ENCODE data around the gene CLCN7. TPM values are rescaled to one million over a fixed set of nuclear protein-coding genes. Genes with fewer than 3 reads are reported as not detected.

Gene CLCN7
- total RNA-seq, 1 experiment from 2014 or later: 8.9 TPM

DNA sequence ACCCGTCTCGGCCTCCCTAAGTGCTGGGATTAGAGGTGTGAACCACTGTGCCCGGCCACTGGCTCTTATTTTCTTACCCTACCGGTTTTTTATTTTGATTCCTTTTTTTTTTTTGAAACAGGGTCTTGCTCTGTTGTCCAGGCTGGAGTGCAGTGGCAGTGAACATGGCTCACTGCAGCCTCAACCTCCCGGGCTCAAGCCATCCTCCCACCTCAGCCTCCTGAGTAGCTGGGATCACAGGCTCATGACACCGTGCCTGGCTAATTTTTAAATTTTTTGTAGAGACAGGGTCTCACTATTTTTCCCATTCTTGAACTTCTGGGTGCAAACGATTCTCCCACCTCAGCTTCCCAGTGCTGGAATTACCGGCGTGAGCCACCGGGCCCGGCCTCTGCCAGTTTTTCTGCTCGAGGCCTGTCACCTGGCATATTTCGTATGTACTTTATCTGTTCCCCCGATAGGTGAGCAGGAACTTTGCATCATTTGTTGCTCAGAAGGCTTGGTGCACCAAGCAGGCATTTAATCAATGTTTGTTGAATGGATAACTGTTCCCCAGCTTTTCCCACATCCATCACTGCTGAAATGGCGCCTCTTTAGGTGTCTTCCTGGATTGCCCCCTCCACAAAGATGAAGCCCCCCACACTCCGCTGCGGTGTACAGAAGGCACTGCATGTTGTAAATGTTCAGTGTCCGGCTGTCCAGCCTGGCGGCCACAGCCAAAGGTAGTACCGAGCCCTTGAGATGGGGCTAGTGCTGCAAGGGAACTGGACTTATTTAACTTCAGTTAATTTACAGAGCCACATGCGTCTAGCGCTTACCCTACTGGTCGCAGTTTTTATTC lies 17.5 kb upstream of the CLCN7 start:
- peak overlapping the region; percentile 95 for H2AFZ ChIP-seq (ENCODE audit: low read length)
- no peak for DNase-seq
- peaks cover 19% of the 10 kb centered on the region for H3K4me1 ChIP-seq (ENCODE audit: low read length)
- peaks cover 19% of the 10 kb centered on the region for H3K79me2 ChIP-seq (ENCODE audit: low read length)
- H3K4me2 ChIP-seq (ENCODE audit: low read depth, low read length, poor library complexity, severe bottlenecking): peak overlapping the region; percentile 92
- no peaks in the 10 kb centered on the region for H3K36me3 ChIP-seq (ENCODE audit: insufficient read depth, low read length)
- H3K27me3 ChIP-seq (ENCODE audit: low read length): no peaks in the 10 kb centered on the region
- H3K9me3 ChIP-seq (ENCODE audit: low read length): no peaks in the 10 kb centered on the region
- H3K4me3 ChIP-seq (ENCODE audit: low read length): peak overlapping the region; percentile 93
- H3K9ac ChIP-seq (ENCODE audit: low read length): peak overlapping the region; percentile 92
- no peaks in the 10 kb centered on the region for H4K20me1 ChIP-seq (ENCODE audit: insufficient read depth, low read depth, low read length)
- H3K27ac ChIP-seq (ENCODE audit: low read length): no peak overlapping the region
- H3K9me2 ChIP-seq (replicated peaks; ENCODE audit: insufficient read depth, low read length): no peaks in the 10 kb centered on the region

- no peak for DNase-seq
- H3K4me2 ChIP-seq (ENCODE audit: low read depth, low read length, poor library complexity, severe bottlenecking): no peak overlapping the region
- no peaks in the 10 kb centered on the region for H4K20me1 ChIP-seq (ENCODE audit: insufficient read depth, low read depth, low read length)
- H3K36me3 ChIP-seq (ENCODE audit: insufficient read depth, low read length): no peaks in the 10 kb centered on the region
- H3K27ac ChIP-seq (ENCODE audit: low read length): no peak overlapping the region
- no peak overlapping the region for H2AFZ ChIP-seq (ENCODE audit: low read length)
- peaks cover 19% of the 10 kb centered on the region for H3K4me1 ChIP-seq (ENCODE audit: low read length)
- no peaks in the 10 kb centered on the region for H3K9me3 ChIP-seq (ENCODE audit: low read length)
- no peaks in the 10 kb centered on the region for H3K27me3 ChIP-seq (ENCODE audit: low read length)
- no peaks in the 10 kb centered on the region for H3K9me2 ChIP-seq (replicated peaks; ENCODE audit: insufficient read depth, low read length)
- no peak overlapping the region for H3K4me3 ChIP-seq (ENCODE audit: low read length)
- no peak overlapping the region for H3K9ac ChIP-seq (ENCODE audit: low read length)
- H3K79me2 ChIP-seq (ENCODE audit: low read length): peaks cover 19% of the 10 kb centered on the region
Measured at GRCh38 chr16:1491327-1491726, 16.5 kb upstream of the CLCN7 start.

DNA sequence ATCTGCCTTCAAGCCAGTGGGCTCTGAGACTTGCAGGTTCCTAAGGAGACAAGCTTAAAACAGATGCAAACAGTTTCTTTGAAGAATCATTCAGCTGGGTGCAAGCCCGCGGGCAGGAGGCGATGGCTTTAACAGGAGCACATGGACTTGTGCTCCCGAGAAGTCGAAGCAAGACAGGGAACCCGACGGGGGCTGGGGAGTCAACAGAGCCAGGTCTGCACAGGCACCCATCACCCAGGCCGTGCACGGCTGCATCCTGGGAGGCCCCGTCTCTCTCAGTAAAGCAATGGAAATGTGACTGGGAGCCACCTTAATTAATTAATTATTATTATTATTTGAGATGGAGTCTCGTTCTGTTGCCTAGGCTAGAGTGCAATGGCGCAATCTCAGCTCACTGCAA lies 14.2 kb upstream of the CLCN7 start:
- Histone ChIP-seq H3K27ac (ENCODE audit: low read length) (no peak overlapping the region), H3K36me3 (ENCODE audit: insufficient read depth, low read length) (no peaks in the 10 kb centered on the region), H3K4me3 (ENCODE audit: low read length) (no peak overlapping the region), H3K9me2 (replicated peaks; ENCODE audit: insufficient read depth, low read length) (no peaks in the 10 kb centered on the region), H4K20me1 (ENCODE audit: insufficient read depth, low read depth, low read length) (no peaks in the 10 kb centered on the region), H3K9me3 (ENCODE audit: low read length) (no peaks in the 10 kb centered on the region), H2AFZ (ENCODE audit: low read length) (no peak overlapping the region), H3K4me1 (ENCODE audit: low read length) (peaks cover 10% of the 10 kb centered on the region), H3K79me2 (ENCODE audit: low read length) (peaks cover 7% of the 10 kb centered on the region), H3K9ac (ENCODE audit: low read length) (no peak overlapping the region), H3K27me3 (ENCODE audit: low read length) (no peaks in the 10 kb centered on the region), H3K4me2 (ENCODE audit: low read depth, low read length, poor library complexity, severe bottlenecking) (no peak overlapping the region)
- no peak for DNase-seq

DNA sequence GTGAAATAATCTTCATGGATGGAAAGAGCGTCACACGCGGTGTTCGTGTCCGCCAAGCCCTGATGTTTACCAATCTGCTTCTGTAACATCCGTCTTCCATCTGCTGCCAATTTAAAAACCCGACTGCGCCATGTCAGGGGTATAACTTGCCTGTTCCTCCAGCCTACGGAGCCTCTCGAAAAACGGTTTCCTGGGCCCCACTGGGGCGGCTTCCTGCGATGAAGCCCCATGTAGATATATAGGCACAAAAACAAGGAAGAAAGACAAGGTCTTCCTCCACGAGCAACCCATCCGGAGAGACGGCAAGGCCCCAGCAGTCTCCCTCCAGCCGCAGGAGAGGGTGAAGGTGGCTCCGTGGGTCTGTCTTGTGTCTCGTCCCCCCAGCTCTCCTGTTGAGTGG lies 13.8 kb upstream of the CLCN7 start, which contains the start of gene PTX4:
PTX4 (minus strand) TSS at position 326 of the 400 bp plus-strand sequence; CDS start at position 291, 35 bp downstream.
- DNase-seq: no peak
- H3K27ac ChIP-seq (ENCODE audit: low read length): no peak within 1 kb of the TSS
- H3K9ac ChIP-seq (ENCODE audit: low read length): no peak within 1 kb of the TSS
- H3K9me3 ChIP-seq (ENCODE audit: low read length): no peaks in the 10 kb centered on the region
- H3K4me2 ChIP-seq (ENCODE audit: low read depth, low read length, poor library complexity, severe bottlenecking): no peak within 1 kb of the TSS
- no peaks in the 10 kb centered on the region for H3K36me3 ChIP-seq (ENCODE audit: insufficient read depth, low read length)
- H3K4me3 ChIP-seq (ENCODE audit: low read length): no peak within 1 kb of the TSS
- no peaks in the 10 kb centered on the region for H3K9me2 ChIP-seq (replicated peaks; ENCODE audit: insufficient read depth, low read length)
- no peaks in the 10 kb centered on the region for H3K27me3 ChIP-seq (ENCODE audit: low read length)
- H3K4me1 ChIP-seq (ENCODE audit: low read length): peaks cover 9% of the 10 kb centered on the region
- H4K20me1 ChIP-seq (ENCODE audit: insufficient read depth, low read depth, low read length): no peaks in the 10 kb centered on the region
- no peak within 1 kb of the TSS for H2AFZ ChIP-seq (ENCODE audit: low read length)
- peaks cover 3% of the 10 kb centered on the region for H3K79me2 ChIP-seq (ENCODE audit: low read length)

- Histone ChIP-seq H2AFZ (ENCODE audit: low read length) (no peak overlapping the region), H3K79me2 (ENCODE audit: low read length) (no peaks in the 10 kb centered on the region), H3K4me3 (ENCODE audit: low read length) (no peak overlapping the region), H3K27ac (ENCODE audit: low read length) (no peak overlapping the region), H3K4me1 (ENCODE audit: low read length) (peaks cover 9% of the 10 kb centered on the region), H3K9ac (ENCODE audit: low read length) (no peak overlapping the region), H3K36me3 (ENCODE audit: insufficient read depth, low read length) (no peaks in the 10 kb centered on the region), H3K27me3 (ENCODE audit: low read length) (no peaks in the 10 kb centered on the region), H3K9me3 (ENCODE audit: low read length) (no peaks in the 10 kb centered on the region), H3K9me2 (replicated peaks; ENCODE audit: insufficient read depth, low read length) (no peaks in the 10 kb centered on the region), H4K20me1 (ENCODE audit: insufficient read depth, low read depth, low read length) (no peaks in the 10 kb centered on the region), H3K4me2 (ENCODE audit: low read depth, low read length, poor library complexity, severe bottlenecking) (no peak overlapping the region)
- DNase-seq: no peak
Measured at GRCh38 chr16:1488054-1488601, 13.3 kb upstream of the CLCN7 start.

DNA sequence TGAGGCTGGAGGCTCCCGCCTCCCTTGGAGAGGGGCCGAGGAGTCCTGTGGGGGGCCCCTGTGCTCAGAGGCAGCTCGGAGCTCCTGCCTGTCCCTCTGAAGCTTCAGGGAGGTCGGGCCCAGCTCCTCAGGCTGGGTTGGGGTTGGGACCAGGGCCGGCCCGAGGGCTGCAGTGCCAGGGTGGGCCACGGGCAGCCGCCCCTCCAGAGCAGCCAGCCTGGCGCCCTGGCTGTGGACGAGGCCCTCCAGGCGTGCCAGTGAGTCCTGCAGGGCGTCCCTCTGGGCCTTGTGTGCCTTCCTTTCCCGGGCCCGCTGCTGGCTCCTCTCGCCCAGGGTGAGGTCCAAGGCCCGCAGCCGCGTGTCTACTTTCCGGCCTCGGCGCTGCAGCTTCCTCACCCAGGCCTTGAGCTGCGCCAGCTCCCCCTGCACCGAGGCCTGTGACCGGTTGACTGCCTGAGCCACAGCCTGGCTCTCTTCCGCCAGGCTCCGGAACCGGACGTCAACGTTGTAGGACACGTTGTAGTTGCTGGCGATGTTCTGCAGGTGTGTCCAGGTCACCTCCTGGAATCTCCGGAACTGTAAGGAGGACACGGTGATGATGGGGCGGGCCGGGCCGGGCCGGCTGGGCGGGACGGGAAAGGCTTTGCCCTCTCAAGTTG lies 12.7 kb upstream of the CLCN7 start:
- DNase-seq: no peak
- Histone ChIP-seq H4K20me1 (ENCODE audit: insufficient read depth, low read depth, low read length) (no peaks in the 10 kb centered on the region), H3K4me2 (ENCODE audit: low read depth, low read length, poor library complexity, severe bottlenecking) (no peak overlapping the region)

DNA sequence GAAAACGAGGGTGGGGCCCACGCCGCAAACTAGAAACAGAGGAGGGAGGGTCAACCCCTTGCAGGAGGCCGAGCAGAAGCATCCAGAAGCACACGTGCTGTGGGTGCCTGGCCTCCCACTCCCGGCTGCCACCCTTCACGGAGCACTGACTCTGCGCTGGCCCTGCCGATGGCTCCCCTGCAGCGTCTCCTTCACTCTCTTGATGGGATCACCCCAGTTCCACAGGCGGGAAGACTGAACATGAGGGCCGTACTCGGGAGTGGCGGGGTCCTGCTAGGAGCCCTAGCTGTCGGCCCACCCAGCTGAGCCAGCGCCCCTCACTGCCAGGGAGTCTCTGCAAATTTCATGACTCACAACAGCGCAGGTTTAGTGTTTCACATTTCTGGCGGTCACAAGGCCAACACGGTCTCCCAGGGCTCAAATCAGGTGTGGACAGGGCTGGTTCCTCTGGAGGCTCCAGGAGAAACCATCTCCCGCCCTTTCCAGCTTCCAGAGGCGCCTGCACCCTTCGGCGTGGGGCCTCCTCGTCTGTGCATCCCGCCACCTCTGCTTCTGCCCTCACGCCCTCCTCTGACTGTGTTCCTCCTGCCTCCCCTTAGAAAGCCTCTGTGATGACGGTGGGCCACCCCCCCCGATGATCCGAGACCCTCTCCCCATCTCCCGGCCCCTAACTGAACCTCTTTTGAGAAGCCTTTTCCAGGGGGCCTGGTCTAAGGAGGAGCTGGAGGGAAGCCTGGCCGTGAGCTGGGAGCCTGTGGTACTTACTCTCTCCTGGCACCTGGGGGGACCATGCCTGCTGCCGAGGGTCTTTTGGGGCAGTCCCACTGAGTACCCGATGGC lies 11.9 kb upstream of the CLCN7 start:
- Histone ChIP-seq H4K20me1 (ENCODE audit: insufficient read depth, low read depth, low read length) (no peaks in the 10 kb centered on the region), H3K4me2 (ENCODE audit: low read depth, low read length, poor library complexity, severe bottlenecking) (no peak overlapping the region), H3K9me3 (ENCODE audit: low read length) (no peaks in the 10 kb centered on the region), H3K9ac (ENCODE audit: low read length) (no peak overlapping the region), H3K4me1 (ENCODE audit: low read length) (no peaks in the 10 kb centered on the region), H3K27ac (ENCODE audit: low read length) (no peak overlapping the region), H3K36me3 (ENCODE audit: insufficient read depth, low read length) (no peaks in the 10 kb centered on the region), H3K9me2 (replicated peaks; ENCODE audit: insufficient read depth, low read length) (no peaks in the 10 kb centered on the region), H3K79me2 (ENCODE audit: low read length) (no peaks in the 10 kb centered on the region), H3K27me3 (ENCODE audit: low read length) (no peaks in the 10 kb centered on the region), H3K4me3 (ENCODE audit: low read length) (no peak overlapping the region), H2AFZ (ENCODE audit: low read length) (no peak overlapping the region)
- DNase-seq: no peak

More for the DNA sequence above, 12.7 kb upstream of the CLCN7 start:
- Histone ChIP-seq H2AFZ (ENCODE audit: low read length) (no peak overlapping the region), H3K27me3 (ENCODE audit: low read length) (no peaks in the 10 kb centered on the region), H3K27ac (ENCODE audit: low read length) (no peak overlapping the region), H3K9me2 (replicated peaks; ENCODE audit: insufficient read depth, low read length) (no peaks in the 10 kb centered on the region), H3K36me3 (ENCODE audit: insufficient read depth, low read length) (no peaks in the 10 kb centered on the region), H3K79me2 (ENCODE audit: low read length) (no peaks in the 10 kb centered on the region), H3K4me3 (ENCODE audit: low read length) (no peak overlapping the region), H3K9ac (ENCODE audit: low read length) (no peak overlapping the region), H3K9me3 (ENCODE audit: low read length) (no peaks in the 10 kb centered on the region), H3K4me1 (ENCODE audit: low read length) (peaks cover 3% of the 10 kb centered on the region)

Data from Karpas-422 (cell line).